CD8-positive, alpha-beta memory T cell (primary cell): ENCODE data around the gene SBF1. TPM values are rescaled to one million over a fixed set of nuclear protein-coding genes. Genes with fewer than 3 reads are reported as not detected.
A peak's percentile ranks its signal among the peaks of the same experiment; 100 is the strongest.

Experiments
- CTCF ChIA-PET: fragments of 350-600 bp; sonication (Branson Sonifier 250); formaldehyde crosslinking; loops from one replicate; lab custom pipeline; 2021; ENCODE audit warnings: antibody characterized with exemption; lab: Charles Lee
- POLR2A ChIA-PET: fragments of 350-600 bp; sonication (Branson Sonifier 250); formaldehyde crosslinking; loops from one replicate; lab custom pipeline; 2021; ENCODE audit warnings: antibody characterized with exemption; lab: Charles Lee
- DNase-seq, 5 donors: peaks; one replicate each; pipeline versions ENCODE4 v3.0.0 to v3.0.0-alpha.2; 2020 to 2022; ENCODE audit warnings: mixed read lengths in 1 of 5
- H3K27ac ChIP-seq: one replicate; pipeline ENCODE4 v1.7.0; 2013; ENCODE audit warnings: low read depth, mild to moderate bottlenecking, low read length, moderate library complexity
- H3K27me3 ChIP-seq: 2 replicates; pipeline ENCODE4 v1.7.0; 2013; ENCODE audit warnings: low read length, mild to moderate bottlenecking; ENCODE audit not compliant: insufficient read depth, poor library complexity, severe bottlenecking
- H3K36me3 ChIP-seq: 2 replicates; pipeline ENCODE4 v1.7.0; 2013; ENCODE audit warnings: mild to moderate bottlenecking, low read length, moderate library complexity; ENCODE audit not compliant: insufficient read depth
- H3K4me1 ChIP-seq: 2 replicates; pipeline ENCODE4 v1.7.0; 2013; ENCODE audit warnings: mild to moderate bottlenecking, low read length, moderate library complexity; ENCODE audit not compliant: insufficient read depth
- H3K4me3 ChIP-seq: 2 replicates; pipeline ENCODE4 v1.7.0; 2013; ENCODE audit warnings: mild to moderate bottlenecking, low read length
- H3K9me3 ChIP-seq: 2 replicates; pipeline ENCODE4 v1.7.0; 2013; ENCODE audit warnings: mild to moderate bottlenecking, low read length
- H3K27ac Mint-ChIP-seq, 8 donors: one replicate each; pipeline ENCODE4 v1.8.0; 2020 to 2021; ENCODE audit warnings: mixed read lengths in 8 of 8, mild to moderate bottlenecking in 6 of 8, inconsistent platforms in 3 of 8, moderate library complexity in 3 of 8
- H3K27me3 Mint-ChIP-seq, 2 donors: one replicate each; pipeline ENCODE4 v1.8.0; 2020 to 2021; ENCODE audit warnings: mixed read lengths in 2 of 2, mild to moderate bottlenecking in 1 of 2, moderate library complexity in 1 of 2
- H3K36me3 Mint-ChIP-seq, 3 donors: one replicate each; pipeline ENCODE4 v1.8.0; 2020 to 2021; ENCODE audit warnings: mixed read lengths in 3 of 3, inconsistent platforms in 1 of 3, mild to moderate bottlenecking in 1 of 3
- H3K4me1 Mint-ChIP-seq, 3 donors: one replicate each; pipeline ENCODE4 v1.8.0; 2020 to 2021; ENCODE audit warnings: mixed read lengths in 3 of 3, inconsistent platforms in 1 of 3, mild to moderate bottlenecking in 1 of 3
- H3K4me3 Mint-ChIP-seq, 7 donors: one replicate each; pipeline ENCODE4 v1.8.0; 2020 to 2021; ENCODE audit warnings: mixed read lengths in 7 of 7, mild to moderate bottlenecking in 6 of 7, moderate library complexity in 4 of 7, inconsistent platforms in 2 of 7
- H3K9me3 Mint-ChIP-seq, 5 donors: one replicate each; pipeline ENCODE4 v1.8.0; 2020 to 2022; ENCODE audit warnings: mixed read lengths in 5 of 5, mild to moderate bottlenecking in 3 of 5, moderate library complexity in 2 of 5, inconsistent platforms in 1 of 5
- polyA plus RNA-seq: library from polyadenylated mRNA; unstranded; fragments of 300-500 nt; fragmentation: Illumina TruSeq; gene quantifications from one replicate; pipeline ENCODE4 v1.2.3, GENCODE V29; 2021
- total RNA-seq, 2 experiments: library from RNA; stranded (reverse); gene quantifications; one replicate each; pipeline ENCODE4 v1.2.3, GENCODE V29; 2021

SBF1 gene
- total and polyA plus RNA-seq, 3 experiments from 2014 or later = 43.8 to 150 (median 144) TPM

GRCh38 chr22:50505776-50506610, 31.2 kb upstream of the SBF1 start:
- peaks cover 0 to 31% (median 0%) of the 10 kb centered on the region in 3 donors for H3K36me3 Mint-ChIP-seq
- H3K27ac Mint-ChIP-seq = no peak overlapping the region
- ChIA-PET CTCF (interaction anchor here (0.9 to 8.7 kb wide), 3 partner anchors 19 to 115 kb away, joined by 4 to 91 read pairs (median 4); partner anchors contain the start of gene SCO2), POLR2A (interaction anchor here (1.0 to 1.7 kb wide), 2 partner anchors 8 to 115 kb away, joined by 3 to 5 read pairs; no protein-coding TSS in a partner anchor)
- H3K4me1 Mint-ChIP-seq = peaks cover 12 to 28% (median 19%) of the 10 kb centered on the region in 3 donors
- peak overlapping the region; percentile 56 to 94 (median 92) for H3K4me3 Mint-ChIP-seq
- H3K9me3 Mint-ChIP-seq = no peaks in the 10 kb centered on the region
- Histone ChIP-seq H3K4me3 (no peak overlapping the region), H3K36me3 (peaks cover 11% of the 10 kb centered on the region), H3K27me3 (no peaks in the 10 kb centered on the region), H3K4me1 (peaks cover 23% of the 10 kb centered on the region), H3K9me3 (no peaks in the 10 kb centered on the region), H3K27ac (no peak overlapping the region)
- no peak for DNase-seq
- no peaks in the 10 kb centered on the region for H3K27me3 Mint-ChIP-seq

DNA sequence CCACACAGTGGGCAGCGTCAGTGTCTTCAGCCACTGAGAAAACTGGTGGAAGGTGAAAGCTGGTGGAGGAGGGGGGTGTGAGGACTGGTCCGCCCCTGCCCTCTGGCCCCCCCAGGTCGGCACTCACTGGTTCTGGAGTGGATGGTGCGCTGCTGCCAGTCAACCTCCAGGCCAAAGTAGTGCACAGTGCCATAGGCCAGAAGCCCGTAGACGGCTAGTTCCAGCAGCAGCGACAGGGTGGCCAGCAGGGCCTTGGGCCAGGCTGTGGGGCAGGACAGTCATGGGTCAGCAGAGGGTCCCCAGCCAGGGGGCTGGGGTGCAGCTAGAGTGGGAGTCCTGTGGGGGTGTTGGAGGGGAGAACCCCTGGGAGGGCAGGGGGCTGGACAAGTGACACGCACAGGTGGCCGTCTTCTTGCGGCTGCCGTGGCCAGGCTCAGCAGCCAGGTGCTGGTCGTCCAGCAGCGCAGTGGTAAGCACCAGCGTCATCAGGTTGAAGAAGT, 30.5 kb upstream of the SBF1 start:
- Mint-ChIP-seq H3K4me3 (peak overlapping the region in 4 of 7 donors; percentile 11 to 78 (median 43)), H3K36me3 (peaks cover 0 to 31% (median 0%) of the 10 kb centered on the region in 3 donors), H3K27me3 (no peaks in the 10 kb centered on the region), H3K4me1 (peaks cover 12 to 28% (median 19%) of the 10 kb centered on the region in 3 donors), H3K27ac (no peak overlapping the region), H3K9me3 (no peaks in the 10 kb centered on the region)
- H3K27ac ChIP-seq = no peak overlapping the region
- CTCF ChIA-PET = interaction anchor here (1.7 to 8.7 kb wide), 2 partner anchors 20 to 34 kb away, joined by 4 to 91 read pairs; partner anchors contain the start of gene SCO2
- H3K36me3 ChIP-seq = peaks cover 11% of the 10 kb centered on the region
- H3K4me3 ChIP-seq = no peak overlapping the region
- peaks cover 23% of the 10 kb centered on the region for H3K4me1 ChIP-seq
- H3K9me3 ChIP-seq = no peaks in the 10 kb centered on the region
- POLR2A ChIA-PET = interaction anchor here (1.0 kb wide), 1 partner anchor 116 kb away, joined by 3 read pairs; no protein-coding TSS in a partner anchor
- no peaks in the 10 kb centered on the region for H3K27me3 ChIP-seq
- DNase-seq = no peak

DNA sequence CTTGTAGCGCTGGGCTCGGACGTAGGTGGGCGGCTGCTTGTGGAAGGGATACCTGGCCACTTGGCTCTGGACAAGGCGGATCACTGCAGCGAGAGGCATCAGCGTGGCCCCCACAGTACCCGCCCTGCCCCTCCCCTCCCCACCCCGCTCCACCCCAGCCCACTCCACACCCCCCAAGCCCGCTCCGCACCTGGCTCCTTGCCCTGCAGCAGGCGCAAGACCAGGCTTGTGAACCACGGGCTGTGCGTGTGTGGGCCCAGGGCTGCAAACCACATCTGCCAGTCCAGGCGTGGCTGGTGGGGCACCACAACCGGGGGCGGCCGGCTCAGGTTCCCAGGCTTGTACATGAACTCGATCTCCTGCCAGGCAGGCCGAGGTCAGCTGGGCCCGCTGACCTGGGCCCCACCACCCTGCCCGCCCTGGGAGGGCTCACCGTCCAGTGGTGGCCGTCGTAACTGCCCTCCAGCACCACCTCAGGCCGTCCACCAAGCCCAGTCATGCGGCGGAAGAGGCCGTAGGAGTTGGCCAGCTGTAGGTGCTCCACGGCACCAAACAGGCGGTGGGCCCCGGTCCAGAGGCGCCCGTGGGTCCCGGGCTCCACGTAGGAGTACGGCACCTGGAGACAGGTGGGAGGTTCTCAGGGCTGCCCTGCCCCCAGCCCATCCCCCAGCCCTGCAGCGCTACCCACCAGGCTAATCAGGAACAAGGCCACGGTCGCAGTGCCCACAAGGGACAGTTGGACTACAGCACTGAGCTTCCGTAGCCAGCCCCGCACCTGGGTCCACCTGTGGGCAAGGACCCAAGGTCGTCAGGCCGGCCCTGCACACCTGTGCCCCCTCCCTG, 29.8 kb upstream of the SBF1 start:
- Histone ChIP-seq H3K4me3 (no peak overlapping the region), H3K36me3 (peaks cover 11% of the 10 kb centered on the region), H3K27ac (no peak overlapping the region), H3K27me3 (no peaks in the 10 kb centered on the region), H3K4me1 (peaks cover 23% of the 10 kb centered on the region), H3K9me3 (no peaks in the 10 kb centered on the region)
- no peaks in the 10 kb centered on the region for H3K9me3 Mint-ChIP-seq
- peaks cover 0 to 30% (median 0%) of the 10 kb centered on the region in 3 donors for H3K36me3 Mint-ChIP-seq
- no peak overlapping the region for H3K4me3 Mint-ChIP-seq
- POLR2A ChIA-PET = interaction anchor here (0.5 to 1.0 kb wide), 2 partner anchors 35 to 116 kb away, joined by 3 to 7 read pairs; no protein-coding TSS in a partner anchor
- no peak for DNase-seq
- no peaks in the 10 kb centered on the region for H3K27me3 Mint-ChIP-seq
- CTCF ChIA-PET = interaction anchor here (1.7 to 8.7 kb wide), 2 partner anchors 20 to 34 kb away, joined by 4 to 91 read pairs; partner anchors contain the start of gene SCO2
- H3K4me1 Mint-ChIP-seq = peaks cover 11 to 27% (median 18%) of the 10 kb centered on the region in 3 donors
- H3K27ac Mint-ChIP-seq = no peak overlapping the region

DNA sequence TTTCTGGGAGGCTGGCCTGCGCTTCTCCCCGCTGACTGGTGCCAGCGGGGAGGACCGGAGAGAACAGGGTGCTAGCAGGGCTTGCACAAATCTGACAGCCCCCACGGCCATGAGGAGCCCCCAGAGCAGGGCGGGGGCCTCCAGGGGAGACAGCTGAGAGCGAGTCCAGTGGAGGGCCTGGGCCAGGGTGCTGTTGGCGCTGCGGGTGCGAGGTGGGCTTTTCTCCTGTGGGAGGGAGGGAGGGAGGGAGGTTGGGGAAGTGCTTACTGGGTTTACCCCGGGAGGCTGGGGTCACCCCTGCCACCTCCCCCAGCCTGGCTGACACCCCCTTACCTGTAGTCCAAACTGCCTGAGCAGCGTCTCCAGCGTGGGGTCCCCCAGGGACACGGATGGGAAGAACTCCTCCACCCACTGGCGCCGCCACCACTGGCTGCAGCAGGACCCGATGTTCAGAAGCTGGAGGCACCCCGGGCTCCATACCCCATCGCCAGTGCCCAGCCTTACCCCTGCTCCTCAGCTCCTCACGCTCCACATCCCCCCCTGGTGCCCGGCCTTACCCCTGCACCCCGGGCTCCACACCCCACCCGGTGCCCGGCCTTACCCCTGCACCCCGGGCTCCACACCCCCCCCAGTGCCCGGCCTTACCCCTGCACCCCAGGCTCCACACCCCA, 28.8 kb upstream of the SBF1 start:
- POLR2A ChIA-PET = no interaction called here

GRCh38 chr22:50502628-50503474, 28.0 kb upstream of the SBF1 start:
- H3K27ac Mint-ChIP-seq = peak overlapping the region in 1 of 8 donors; percentile 75
- ChIA-PET POLR2A (no interaction called here), CTCF (interaction anchor here (0.9 to 1.6 kb wide), 5 partner anchors 23 to 251 kb away, joined by 3 to 5 read pairs (median 3); partner anchors contain the start of genes HDAC10 and SCO2)
- Histone ChIP-seq H3K36me3 (peaks cover 11% of the 10 kb centered on the region), H3K4me1 (peaks cover 20% of the 10 kb centered on the region), H3K27me3 (no peaks in the 10 kb centered on the region), H3K27ac (no peak overlapping the region), H3K4me3 (no peak overlapping the region), H3K9me3 (no peaks in the 10 kb centered on the region)
- DNase-seq = no peak
- H3K4me3 Mint-ChIP-seq = no peak overlapping the region
- H3K9me3 Mint-ChIP-seq = no peaks in the 10 kb centered on the region
- H3K27me3 Mint-ChIP-seq = no peaks in the 10 kb centered on the region
- peaks cover 0 to 16% (median 7%) of the 10 kb centered on the region in 3 donors for H3K4me1 Mint-ChIP-seq
- peaks cover 0 to 23% (median 0%) of the 10 kb centered on the region in 3 donors for H3K36me3 Mint-ChIP-seq

More for the DNA sequence above, 28.8 kb upstream of the SBF1 start:
- Histone ChIP-seq H3K4me3 (no peak overlapping the region), H3K36me3 (peaks cover 11% of the 10 kb centered on the region), H3K4me1 (peaks cover 14% of the 10 kb centered on the region), H3K27me3 (no peaks in the 10 kb centered on the region), H3K27ac (no peak overlapping the region), H3K9me3 (no peaks in the 10 kb centered on the region)
- Mint-ChIP-seq H3K27ac (no peak overlapping the region), H3K27me3 (no peaks in the 10 kb centered on the region), H3K4me3 (no peak overlapping the region), H3K9me3 (no peaks in the 10 kb centered on the region), H3K36me3 (peaks cover 0 to 27% (median 0%) of the 10 kb centered on the region in 3 donors), H3K4me1 (peaks cover 1 to 17% (median 8%) of the 10 kb centered on the region in 3 donors)
- DNase-seq = no peak
- CTCF ChIA-PET = interaction anchor here (0.9 to 1.1 kb wide), 2 partner anchors 22 to 117 kb away, joined by 4 to 5 read pairs; partner anchors contain the start of gene SCO2

DNA sequence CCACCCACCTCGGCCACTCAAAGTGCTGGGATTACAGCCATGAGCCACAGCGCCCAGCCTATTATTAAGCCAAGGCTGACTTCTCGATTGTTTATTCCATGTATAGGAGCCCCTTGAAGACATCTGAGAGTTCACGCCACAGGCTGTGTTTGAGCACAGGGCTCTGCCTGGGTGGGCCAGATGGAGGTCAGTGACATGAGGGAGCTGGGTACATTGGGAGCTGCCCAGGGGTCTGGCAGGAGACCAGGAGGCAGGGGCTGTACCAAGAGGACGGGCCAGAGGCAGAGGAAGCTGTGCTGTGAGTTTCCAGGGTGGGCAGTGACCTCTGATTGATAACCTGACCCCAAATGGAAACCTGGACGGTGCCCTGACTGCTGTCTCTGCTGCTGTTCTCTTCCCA, 27.3 kb upstream of the SBF1 start:
- Mint-ChIP-seq H3K9me3 (no peaks in the 10 kb centered on the region), H3K27ac (peak overlapping the region in 1 of 8 donors; percentile 75)
- CTCF ChIA-PET = interaction anchor here (1.0 to 1.6 kb wide), 4 partner anchors 23 to 251 kb away, joined by 3 to 5 read pairs (median 3); partner anchors contain the start of genes HDAC10 and SCO2

More for the DNA sequence above, 27.3 kb upstream of the SBF1 start:
- no peak for DNase-seq
- no peaks in the 10 kb centered on the region for H3K27me3 ChIP-seq
- H3K36me3 Mint-ChIP-seq = peaks cover 0 to 19% (median 0%) of the 10 kb centered on the region in 3 donors
- peak overlapping the region in 2 of 7 donors; percentile 24 to 34 for H3K4me3 Mint-ChIP-seq
- H3K4me1 ChIP-seq = peaks cover 20% of the 10 kb centered on the region
- H3K9me3 ChIP-seq = no peaks in the 10 kb centered on the region
- H3K4me1 Mint-ChIP-seq = peaks cover 0 to 12% (median 4%) of the 10 kb centered on the region in 3 donors
- POLR2A ChIA-PET = no interaction called here
- no peak overlapping the region for H3K4me3 ChIP-seq
- peaks cover 11% of the 10 kb centered on the region for H3K36me3 ChIP-seq
- no peak overlapping the region for H3K27ac ChIP-seq
- no peaks in the 10 kb centered on the region for H3K27me3 Mint-ChIP-seq
